ENCODE data around the gene ROS1. TPM values are rescaled to one million over a fixed set of nuclear protein-coding genes. Genes with fewer than 3 reads are reported as not detected.

The ROS1 gene
- total RNA-seq, 1 donor from 2014 or later = 0.05 TPM

DNA sequence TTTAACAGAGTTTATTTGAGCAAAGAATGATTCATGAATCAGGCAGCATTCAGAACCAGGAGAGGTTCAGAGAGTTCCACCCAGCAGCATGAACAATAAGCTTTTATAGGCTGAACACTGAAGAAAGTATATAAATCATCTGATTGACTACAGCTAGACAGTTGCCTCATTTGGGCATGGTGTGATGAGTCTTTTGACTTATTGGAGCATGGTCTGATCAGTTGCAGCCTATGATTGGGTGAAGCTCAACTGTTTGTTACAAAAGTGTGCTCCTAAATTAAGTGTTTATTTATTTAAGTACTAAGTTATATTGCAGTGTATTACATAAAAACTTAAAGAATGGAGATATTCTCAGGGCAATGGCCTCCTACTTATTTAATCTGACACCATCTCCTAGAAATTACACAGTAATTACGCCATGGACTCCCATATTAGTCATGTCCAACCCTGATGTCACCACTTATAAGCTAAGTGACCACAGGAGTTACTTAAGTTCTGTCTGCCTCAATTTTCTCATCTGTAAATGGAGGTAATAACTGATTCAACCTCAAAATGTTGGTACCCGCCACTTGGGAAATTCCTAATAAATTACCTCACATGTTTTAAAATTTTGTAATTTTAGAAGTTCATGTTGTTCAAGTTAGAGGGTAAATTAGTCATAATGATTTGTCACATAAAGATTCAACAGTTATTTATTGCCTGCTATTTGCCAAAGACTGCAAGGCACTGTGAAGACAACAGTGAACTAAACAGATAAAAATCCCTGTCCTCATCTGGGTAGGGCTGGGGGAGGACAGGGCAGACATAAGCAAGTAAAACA lies 15.2 kb upstream of the ROS1 start:
- DNase-seq (ENCODE audit: low spot score) = no peak

GRCh38 chr6:117432273-117432672 lies 6.5 kb upstream of the ROS1 start:
- DNase-seq (ENCODE audit: low spot score) = no peak

- DNase-seq (ENCODE audit: low spot score) = no peak
These were observed 2.0 kb downstream of the ROS1 start for GRCh38 chr6:117423754-117424153.

DNA sequence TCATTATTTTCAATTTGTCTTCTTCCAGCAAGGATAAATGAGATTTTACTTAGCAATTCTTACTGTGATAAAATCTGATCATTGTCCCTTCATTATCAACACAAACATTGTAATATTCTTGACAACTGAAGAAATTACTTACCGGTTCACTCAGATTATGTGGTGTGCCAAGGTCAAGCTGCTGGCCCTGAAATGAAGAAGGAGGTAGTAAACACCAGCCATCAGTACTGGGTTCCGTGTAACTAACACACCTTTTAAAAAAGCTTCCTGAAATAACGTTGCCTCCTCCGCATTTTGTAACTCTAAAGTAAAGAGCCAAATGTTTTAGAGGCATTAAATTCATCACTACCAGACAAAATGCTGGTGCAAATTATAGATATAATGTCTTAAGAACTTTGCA lies 7.4 kb downstream of the ROS1 start:
- no peak for DNase-seq (ENCODE audit: low spot score)

DNA sequence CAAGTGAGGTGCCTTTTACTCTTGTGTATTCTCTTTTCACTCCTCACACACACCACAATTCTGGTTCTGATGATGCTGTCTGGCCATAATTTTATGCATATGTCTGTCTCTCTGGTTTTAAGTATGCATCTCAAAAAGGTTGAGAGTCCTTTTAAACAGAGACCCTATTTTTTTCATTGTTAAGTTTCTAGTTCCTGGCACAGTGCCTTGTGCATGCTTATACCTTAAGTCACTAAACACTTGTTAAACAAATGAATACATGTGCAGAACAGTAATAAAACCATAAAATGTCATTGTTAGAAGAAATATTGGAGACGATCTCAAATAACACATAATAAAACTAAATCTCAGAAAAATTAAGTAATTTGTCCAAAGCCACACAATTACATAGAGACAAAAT lies 7.9 kb downstream of the ROS1 start:
- no peak for DNase-seq (ENCODE audit: low spot score)

DNA sequence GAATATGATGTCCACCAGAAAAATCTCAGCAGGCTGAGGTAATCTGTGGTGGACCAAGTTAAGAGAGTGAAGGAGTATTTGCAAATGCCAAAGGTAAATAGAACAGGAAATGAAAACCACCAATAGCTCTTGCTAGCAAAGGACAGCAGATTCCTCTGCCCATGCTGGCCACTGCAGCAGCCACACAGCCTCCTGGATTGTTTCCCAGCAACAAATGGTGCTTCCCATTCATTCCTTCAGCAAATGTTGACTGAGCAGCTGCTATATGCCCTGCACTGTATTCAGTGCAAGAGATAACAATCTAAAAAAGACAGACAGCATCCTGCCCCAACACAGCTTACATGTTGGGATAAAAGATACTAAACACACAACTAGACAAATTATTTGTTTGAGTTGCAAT lies 11.0 kb downstream of the ROS1 start:
- DNase-seq (ENCODE audit: low spot score) = no peak

DNA sequence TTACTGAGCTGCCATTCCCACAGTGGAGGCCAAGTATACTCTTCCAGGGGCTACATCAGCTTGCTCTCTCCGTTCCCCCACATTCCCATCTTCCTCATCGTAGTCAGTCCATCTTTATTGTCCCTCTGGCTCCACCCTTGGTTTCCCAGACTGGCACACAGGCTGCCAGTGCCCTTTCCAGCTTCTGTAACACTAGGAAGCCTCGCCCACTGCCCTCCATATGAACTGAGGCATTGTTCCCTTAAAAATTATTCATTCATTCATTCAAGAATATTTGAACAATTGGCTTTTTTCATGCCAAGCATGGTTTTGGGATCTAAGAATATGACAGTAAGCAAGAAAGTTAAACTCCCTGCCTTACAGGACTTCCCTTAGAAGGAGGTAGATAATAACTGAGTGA lies 14.3 kb downstream of the ROS1 start:
- DNase-seq (ENCODE audit: low spot score) = no peak

DNA sequence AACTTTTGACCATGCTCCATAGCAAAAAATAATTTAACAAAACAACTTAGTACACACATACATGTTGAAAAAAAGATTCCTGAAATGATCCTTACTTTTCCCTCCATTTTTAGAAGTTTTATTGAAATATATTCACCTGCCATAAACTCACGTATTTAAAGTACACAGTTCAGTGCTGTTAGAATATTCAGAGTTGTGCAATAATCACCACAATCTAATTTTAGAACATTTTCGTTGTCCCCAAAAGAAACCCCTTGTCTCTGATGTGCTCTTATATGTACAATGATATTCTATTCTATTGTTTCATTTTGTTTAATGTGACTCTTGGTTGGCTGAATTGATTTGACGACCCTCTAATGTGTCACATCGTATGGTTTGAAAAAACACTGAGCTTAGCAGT lies 15.9 kb downstream of the ROS1 start:
- no peak for DNase-seq (ENCODE audit: low spot score)

GRCh38 chr6:117409420-117409819 lies 16.3 kb downstream of the ROS1 start:
- DNase-seq (ENCODE audit: low spot score) = no peak

DNA sequence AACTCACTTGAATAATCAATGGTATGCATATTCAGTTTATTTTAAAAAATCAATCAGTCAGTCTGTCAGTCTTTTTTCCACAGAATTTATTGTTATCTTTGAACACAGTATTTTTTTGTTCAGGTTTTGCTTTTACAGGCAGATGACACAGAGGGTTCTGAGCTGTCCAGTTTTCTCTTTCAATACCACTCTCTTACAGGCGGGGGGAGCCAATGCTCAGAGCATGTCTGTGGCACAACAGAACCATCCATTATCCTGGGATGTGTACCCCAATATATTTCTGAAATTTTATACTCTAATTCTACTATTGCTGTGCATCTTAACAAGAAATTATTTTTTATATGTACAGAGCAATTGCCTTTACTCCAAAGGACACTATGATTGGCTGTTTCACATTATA lies 21.2 kb downstream of the ROS1 start:
- no peak for DNase-seq (ENCODE audit: low spot score)

DNA sequence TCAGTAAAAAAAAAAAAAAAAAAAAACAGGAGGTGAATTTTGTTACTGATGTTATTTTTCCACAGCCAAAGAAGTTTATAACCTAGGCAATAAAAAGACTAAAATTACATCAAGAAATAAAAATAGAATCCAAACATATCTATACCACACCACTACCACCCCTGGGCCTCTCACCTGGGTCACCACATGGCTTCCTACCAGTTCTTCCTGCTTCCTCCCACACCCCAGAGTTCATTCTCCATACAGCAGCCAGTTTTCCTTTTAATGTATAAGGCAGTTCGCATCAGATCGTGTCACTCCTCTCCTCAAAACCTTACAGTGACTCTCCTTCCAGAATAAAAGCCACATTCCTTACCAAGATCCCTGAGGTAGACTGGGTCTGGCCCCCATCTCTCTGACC lies 23.9 kb downstream of the ROS1 start:
- no peak for DNase-seq (ENCODE audit: low spot score)

DNA sequence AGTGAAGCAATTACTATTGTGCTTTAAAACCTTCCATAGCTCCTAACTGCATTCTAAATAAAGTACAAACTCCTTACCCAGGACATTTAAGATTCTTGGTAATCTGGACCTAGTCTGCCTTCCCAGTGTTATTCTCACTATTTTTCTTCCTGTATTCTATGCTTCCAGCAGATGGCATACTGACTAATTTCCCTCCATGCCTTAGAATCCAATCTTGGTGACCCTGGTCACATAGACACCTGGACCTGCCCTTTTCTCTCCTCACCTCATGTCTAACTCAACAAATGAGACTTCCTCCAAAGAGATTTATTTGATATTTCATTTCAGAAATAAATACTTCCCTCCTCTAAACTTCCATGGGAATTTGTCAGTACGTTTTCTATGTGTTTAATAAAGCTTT lies 25.8 kb downstream of the ROS1 start:
- no peak for DNase-seq (ENCODE audit: low spot score)

DNA sequence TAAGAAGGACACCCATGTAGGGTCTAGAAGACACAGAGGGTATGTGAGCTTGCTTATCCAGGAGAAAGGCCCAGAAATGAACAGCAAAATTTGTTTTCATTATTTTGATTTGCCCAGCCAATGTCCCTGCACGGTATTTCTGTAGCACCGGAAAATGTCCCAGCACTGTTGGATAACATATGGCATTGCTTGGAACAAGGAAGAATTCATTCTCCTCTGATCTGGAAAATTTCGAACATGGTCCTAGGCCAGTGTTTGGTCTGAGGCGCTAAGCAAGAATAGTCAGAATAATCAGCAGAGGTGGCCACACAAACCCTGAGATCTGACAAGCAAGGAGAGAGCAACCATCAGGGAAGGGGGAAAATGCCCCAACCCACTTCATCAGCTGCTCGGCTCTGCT lies 26.6 kb downstream of the ROS1 start:
- no peak for DNase-seq (ENCODE audit: low spot score)

- DNase-seq (ENCODE audit: low spot score) = no peak
These were observed 28.1 kb downstream of the ROS1 start for GRCh38 chr6:117397536-117398227.

- no peak for DNase-seq (ENCODE audit: low spot score)
These were observed 29.5 kb downstream of the ROS1 start for GRCh38 chr6:117396228-117396627.

DNA sequence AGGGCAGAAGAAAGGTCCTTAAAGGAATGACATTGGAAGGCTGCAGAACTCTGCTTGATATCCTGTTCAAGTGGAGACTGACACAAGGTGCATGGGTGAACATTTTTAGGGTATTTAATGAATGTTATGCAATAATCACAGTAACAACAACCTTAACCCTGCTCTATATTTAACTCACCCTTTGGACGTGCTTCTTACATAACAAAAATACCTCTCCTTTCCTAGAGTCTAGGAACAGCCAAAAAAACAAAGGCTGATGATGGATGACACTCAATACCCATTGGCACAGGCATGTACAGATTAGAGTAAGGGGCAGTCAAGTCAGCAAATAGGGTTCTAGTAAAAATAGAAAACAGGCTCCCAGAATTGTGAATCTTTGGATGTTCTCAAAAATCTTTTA lies 30.6 kb downstream of the ROS1 start:
- DNase-seq (ENCODE audit: low spot score) = no peak

- no peak for DNase-seq (ENCODE audit: low spot score)
These were observed 32.7 kb downstream of the ROS1 start for GRCh38 chr6:117393045-117393444.

DNA sequence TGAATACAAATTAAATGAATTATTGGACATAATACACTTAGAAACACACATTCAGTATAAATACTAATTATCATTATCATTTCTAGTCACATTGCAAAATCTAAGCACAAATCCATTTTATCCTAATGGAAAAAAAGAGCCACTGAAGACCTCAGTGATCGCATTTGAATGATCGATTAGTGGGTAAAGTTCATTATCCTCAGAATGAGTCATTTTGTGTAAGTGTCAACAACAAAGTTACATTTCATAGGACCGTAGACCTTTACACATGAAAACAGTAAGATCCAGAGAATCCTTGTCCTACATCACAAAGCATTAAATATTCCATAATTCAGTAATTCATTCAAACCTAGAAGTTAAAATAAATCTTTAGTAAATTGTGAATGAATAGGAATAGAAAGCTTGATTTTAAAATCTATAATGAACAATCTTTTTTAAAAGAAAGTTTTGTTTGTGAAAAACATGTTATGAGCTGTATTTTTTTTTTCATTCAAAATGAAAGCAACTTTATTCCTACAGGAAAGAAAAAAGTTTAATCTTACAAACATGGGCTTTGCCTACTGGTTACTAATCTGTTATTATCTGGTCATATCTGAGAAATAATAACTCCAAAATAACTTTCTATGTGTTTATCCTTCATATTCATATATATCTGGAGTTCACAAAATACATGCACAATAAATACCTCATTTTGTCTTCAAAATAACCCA lies 33.7 kb downstream of the ROS1 start:
- DNase-seq (ENCODE audit: low spot score) = no peak

- DNase-seq (ENCODE audit: low spot score) = no peak
These were observed 36.3 kb downstream of the ROS1 start for GRCh38 chr6:117389227-117390057.

DNA sequence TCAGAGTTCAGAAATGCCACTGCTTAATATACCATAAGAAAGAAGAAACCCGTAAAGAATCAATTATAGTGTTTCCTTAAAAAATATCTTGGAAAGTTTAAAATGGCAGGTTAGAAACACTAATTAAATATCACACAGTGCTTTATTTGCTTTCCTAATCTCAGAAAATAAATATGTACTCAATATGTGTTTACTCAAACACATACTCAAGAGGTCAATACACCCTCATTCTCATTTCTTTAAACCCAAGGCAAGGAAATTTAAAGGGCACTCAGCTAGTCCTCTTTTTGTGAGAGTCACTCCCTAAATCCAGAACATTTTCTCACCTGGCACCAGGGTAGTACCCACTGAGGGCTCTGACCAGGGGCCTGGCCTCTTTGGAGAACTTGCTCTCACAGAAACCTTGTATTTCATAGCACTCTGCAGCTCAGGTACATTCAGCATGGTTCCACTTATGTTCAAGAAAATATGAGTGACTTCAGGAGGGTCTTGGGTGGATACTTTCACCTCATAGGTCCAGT lies 38.2 kb downstream of the ROS1 start:
- DNase-seq (ENCODE audit: low spot score) = no peak

GRCh38 chr6:117384659-117385058 lies 41.1 kb downstream of the ROS1 start:
- DNase-seq (ENCODE audit: low spot score) = no peak

- no peak for DNase-seq (ENCODE audit: low spot score)
These were observed 44.0 kb downstream of the ROS1 start for GRCh38 chr6:117381749-117382148.
